ENCODE results near the gene ABR.

ABR gene

GRCh38 chr17:1043601-1044251 is 136.1 kb downstream of the ABR start:
- H3K36me3 ChIP-seq (ENCODE audit: insufficient read depth, low read length), result no peaks in the 10 kb centered on the region; the same call in 1 of the 2 replicates
- no peaks in the 10 kb centered on the region for H3K27me3 ChIP-seq (ENCODE audit: insufficient read depth, low read length, poor library complexity)
- DNase-seq, result no peak
- H3K9ac ChIP-seq (ENCODE audit: low read depth, low read length), result no peak overlapping the region
- peaks cover 4% of the 10 kb centered on the region; the same call in 1 of the 2 replicates for H4K20me1 ChIP-seq (ENCODE audit: insufficient read depth, low read length)
- H3K4me1 ChIP-seq (ENCODE audit: insufficient read depth, low read length), result no peaks in the 10 kb centered on the region
- no peak for ATAC-seq (ENCODE audit: insufficient read depth, low read depth)
- H2AFZ ChIP-seq (ENCODE audit: low read depth, low read length), result no peak overlapping the region
- H3K4me2 ChIP-seq (ENCODE audit: insufficient read depth, low read length), result no peak overlapping the region
- no peak overlapping the region for H3K4me3 ChIP-seq (ENCODE audit: low read depth in 1 of 2, low read length in 2 of 2)
- H3K9me3 ChIP-seq (ENCODE audit: insufficient read depth, low read length, severe bottlenecking), result no peaks in the 10 kb centered on the region
- H3K79me2 ChIP-seq (ENCODE audit: insufficient read depth, low read length), result no peaks in the 10 kb centered on the region
- TF ChIP-seq EZH2 (IDR thresholded peaks at IDR 0.05; ENCODE audit: borderline replicate concordance, low read depth, low read length, severe bottlenecking) (no peak), CTCF (IDR thresholded peaks at IDR 0.05; ENCODE audit: borderline replicate concordance, extremely low read depth, low read length, poor library complexity, severe bottlenecking) (no peak)
- no peak overlapping the region for H3K27ac ChIP-seq (ENCODE audit: low read length)

DNA sequence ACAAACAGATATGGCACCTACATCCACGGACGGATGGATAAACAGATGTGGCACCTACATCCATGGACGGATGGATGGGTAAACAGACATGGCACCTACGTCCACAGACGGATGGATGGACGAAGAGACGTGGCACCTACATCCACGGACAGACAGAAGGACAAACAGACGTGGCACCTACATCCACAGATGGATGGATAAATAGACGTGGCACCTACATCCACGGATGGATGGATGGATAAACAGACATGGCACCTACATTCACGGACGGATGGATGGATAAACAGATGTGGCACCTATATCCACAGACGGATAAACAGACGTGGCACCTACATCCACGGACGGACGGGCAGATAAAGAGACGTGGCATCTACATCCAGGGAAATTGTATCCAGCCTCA is 137.3 kb downstream of the ABR start:
- DNase-seq, result no peak
- no peak for ATAC-seq (ENCODE audit: insufficient read depth, low read depth)
- Histone ChIP-seq H3K79me2 (ENCODE audit: insufficient read depth, low read length) (no peaks in the 10 kb centered on the region), H3K36me3 (ENCODE audit: insufficient read depth, low read length) (no peaks in the 10 kb centered on the region; the same call in 1 of the 2 replicates), H3K9me3 (ENCODE audit: insufficient read depth, low read length, severe bottlenecking) (no peaks in the 10 kb centered on the region), H3K27ac (ENCODE audit: low read length) (no peak overlapping the region), H3K4me1 (ENCODE audit: insufficient read depth, low read length) (no peaks in the 10 kb centered on the region), H3K27me3 (ENCODE audit: insufficient read depth, low read length, poor library complexity) (no peaks in the 10 kb centered on the region), H3K9ac (ENCODE audit: low read depth, low read length) (no peak overlapping the region), H3K4me3 (ENCODE audit: low read depth in 1 of 2, low read length in 2 of 2) (no peak overlapping the region), H2AFZ (ENCODE audit: low read depth, low read length) (no peak overlapping the region), H4K20me1 (ENCODE audit: insufficient read depth, low read length) (peaks cover 9% of the 10 kb centered on the region), H3K4me2 (ENCODE audit: insufficient read depth, low read length) (no peak overlapping the region)
- TF ChIP-seq CTCF (IDR thresholded peaks at IDR 0.05; ENCODE audit: borderline replicate concordance, extremely low read depth, low read length, poor library complexity, severe bottlenecking), result no peak
- TF ChIP-seq EZH2 (IDR thresholded peaks at IDR 0.05; ENCODE audit: borderline replicate concordance, low read depth, low read length, severe bottlenecking), result no peak

GRCh38 chr17:1041746-1042145 is 138.0 kb downstream of the ABR start:
- Histone ChIP-seq H3K27me3 (ENCODE audit: insufficient read depth, low read length, poor library complexity) (no peaks in the 10 kb centered on the region), H4K20me1 (ENCODE audit: insufficient read depth, low read length) (peaks cover 14% of the 10 kb centered on the region), H3K36me3 (ENCODE audit: insufficient read depth, low read length) (no peaks in the 10 kb centered on the region; the same call in 1 of the 2 replicates), H2AFZ (ENCODE audit: low read depth, low read length) (no peak overlapping the region), H3K9ac (ENCODE audit: low read depth, low read length) (no peak overlapping the region), H3K4me2 (ENCODE audit: insufficient read depth, low read length) (no peak overlapping the region), H3K4me3 (ENCODE audit: low read depth in 1 of 2, low read length in 2 of 2) (no peak overlapping the region), H3K4me1 (ENCODE audit: insufficient read depth, low read length) (no peaks in the 10 kb centered on the region), H3K9me3 (ENCODE audit: insufficient read depth, low read length, severe bottlenecking) (no peaks in the 10 kb centered on the region), H3K79me2 (ENCODE audit: insufficient read depth, low read length) (no peaks in the 10 kb centered on the region), H3K27ac (ENCODE audit: low read length) (no peak overlapping the region)
- no peak for TF ChIP-seq CTCF (IDR thresholded peaks at IDR 0.05; ENCODE audit: borderline replicate concordance, extremely low read depth, low read length, poor library complexity, severe bottlenecking)
- TF ChIP-seq EZH2 (IDR thresholded peaks at IDR 0.05; ENCODE audit: borderline replicate concordance, low read depth, low read length, severe bottlenecking), result no peak
- DNase-seq (no peak), ATAC-seq (ENCODE audit: insufficient read depth, low read depth) (no peak)

All from DND-41 (cell line).